ENCODE measurements around the gene UNC79. TPM values are rescaled to one million over a fixed set of nuclear protein-coding genes. Genes with fewer than 3 reads are reported as not detected.

UNC79 gene
- total and polyA plus RNA-seq, 4 donors, result 0.03 to 0.94 (median 0.14) TPM

GRCh38 chr14:93751946-93752655, 321.4 kb downstream of the UNC79 start:
- no peaks in the 10 kb centered on the region for H3K27me3 ChIP-seq (ENCODE audit: control insufficient read depth in 3 of 3, insufficient read depth in 3 of 3, low read length in 2 of 3)
- H3K9me3 ChIP-seq (ENCODE audit: control insufficient read depth in 4 of 4, insufficient read depth in 3 of 4, low read length in 3 of 4), result peaks cover 0 to 7% (median 0%) of the 10 kb centered on the region in 4 donors
- H3K4me1 ChIP-seq (ENCODE audit: control insufficient read depth in 5 of 5, insufficient read depth in 5 of 5, low read length in 5 of 5), result peaks cover 0 to 4% (median 0%) of the 10 kb centered on the region in 5 donors
- ATAC-seq (ENCODE audit: insufficient read depth, low FRiP score) (no peak), DNase-seq (peak in 2 of 3 donors; percentile 44 to 46)
- WGBS, 2 donors, result 53 to 78% methylated on average over 19 of the region's 19 CpGs
- no peak overlapping the region for H3K9ac ChIP-seq (ENCODE audit: insufficient read depth in 1 of 2, low read length in 2 of 2)
- no peak overlapping the region for H3K27ac ChIP-seq (ENCODE audit: low read depth in 1 of 2, low read length in 1 of 2)
- TF ChIP-seq CTCF (IDR thresholded peaks at IDR 0.05; ENCODE audit: control extremely low read depth, extremely low read depth), result no peak
- no peaks in the 10 kb centered on the region for H3K36me3 ChIP-seq (ENCODE audit: control insufficient read depth in 4 of 4, insufficient read depth in 4 of 4, low read length in 4 of 4)
- no peak overlapping the region for H3K4me3 ChIP-seq

GRCh38 chr14:93752980-93753561, 322.3 kb downstream of the UNC79 start:
- Histone ChIP-seq H3K4me3 (no peak overlapping the region), H3K4me1 (ENCODE audit: control insufficient read depth in 5 of 5, insufficient read depth in 5 of 5, low read length in 5 of 5) (peaks cover 0 to 4% (median 0%) of the 10 kb centered on the region in 5 donors), H3K27ac (ENCODE audit: low read depth in 1 of 2, low read length in 1 of 2) (peak overlapping the region in 1 of 2 donors; percentile 63), H3K36me3 (ENCODE audit: control insufficient read depth in 4 of 4, insufficient read depth in 4 of 4, low read length in 4 of 4) (no peaks in the 10 kb centered on the region), H3K27me3 (ENCODE audit: control insufficient read depth in 3 of 3, insufficient read depth in 3 of 3, low read length in 2 of 3) (no peaks in the 10 kb centered on the region), H3K9me3 (ENCODE audit: control insufficient read depth in 4 of 4, insufficient read depth in 3 of 4, low read length in 3 of 4) (peaks cover 0 to 7% (median 0%) of the 10 kb centered on the region in 4 donors), H3K9ac (ENCODE audit: insufficient read depth in 1 of 2, low read length in 2 of 2) (no peak overlapping the region)
- ATAC-seq (ENCODE audit: insufficient read depth, low FRiP score) (no peak), DNase-seq (no peak)
- no peak for TF ChIP-seq CTCF (IDR thresholded peaks at IDR 0.05; ENCODE audit: control extremely low read depth, extremely low read depth)
- WGBS, 2 donors, result 69 to 71% methylated on average over 4 of the region's 4 CpGs

- H3K27ac ChIP-seq (ENCODE audit: low read depth in 1 of 2, low read length in 1 of 2), result peak overlapping the region in 1 of 2 donors; percentile 63
- no peaks in the 10 kb centered on the region for H3K36me3 ChIP-seq (ENCODE audit: control insufficient read depth in 4 of 4, insufficient read depth in 4 of 4, low read length in 4 of 4)
- no peak for DNase-seq
- no peaks in the 10 kb centered on the region for H3K27me3 ChIP-seq (ENCODE audit: control insufficient read depth in 3 of 3, insufficient read depth in 3 of 3, low read length in 2 of 3)
- no peak overlapping the region for H3K4me3 ChIP-seq
- H3K9ac ChIP-seq (ENCODE audit: insufficient read depth in 1 of 2, low read length in 2 of 2), result no peak overlapping the region
- WGBS, 2 donors, result 92 to 97% methylated on average over 8 of the region's 8 CpGs
- no peak for TF ChIP-seq CTCF (IDR thresholded peaks at IDR 0.05; ENCODE audit: control extremely low read depth, extremely low read depth)
- H3K9me3 ChIP-seq (ENCODE audit: control insufficient read depth in 4 of 4, insufficient read depth in 3 of 4, low read length in 3 of 4), result peaks cover 0 to 4% (median 0%) of the 10 kb centered on the region in 4 donors
- peaks cover 0 to 4% (median 0%) of the 10 kb centered on the region in 5 donors for H3K4me1 ChIP-seq (ENCODE audit: control insufficient read depth in 5 of 5, insufficient read depth in 5 of 5, low read length in 5 of 5)
- ATAC-seq (ENCODE audit: insufficient read depth, low FRiP score), result no peak
These were observed 322.9 kb downstream of the UNC79 start for GRCh38 chr14:93753647-93754046.

Data from lung (tissue), 12 donors.